A172 (cell line): ENCODE data around the gene DPEP2. TPM values are rescaled to one million over a fixed set of nuclear protein-coding genes. Genes with fewer than 3 reads are reported as not detected.
"Not testable (repeated sequence)": the region's sequence is repeated elsewhere in the genome, so short reads cannot be mapped to it uniquely, and the experiment has no call there.

Source experiments
- DNase-seq: peaks from one replicate; pipeline ENCODE4 v3.0.0-alpha.2; 2015; ENCODE audit warnings: low spot score
- total RNA-seq: library from RNA; depleted of rRNA; stranded (reverse); fragments of >200 nt; shearing (Covaris generic); gene quantifications from 2 replicates; pipeline ENCODE4 v1.2.3, GENCODE V29; 2014

DPEP2 gene
- total RNA-seq, 1 experiment from 2014 or later, result not detected

DNA sequence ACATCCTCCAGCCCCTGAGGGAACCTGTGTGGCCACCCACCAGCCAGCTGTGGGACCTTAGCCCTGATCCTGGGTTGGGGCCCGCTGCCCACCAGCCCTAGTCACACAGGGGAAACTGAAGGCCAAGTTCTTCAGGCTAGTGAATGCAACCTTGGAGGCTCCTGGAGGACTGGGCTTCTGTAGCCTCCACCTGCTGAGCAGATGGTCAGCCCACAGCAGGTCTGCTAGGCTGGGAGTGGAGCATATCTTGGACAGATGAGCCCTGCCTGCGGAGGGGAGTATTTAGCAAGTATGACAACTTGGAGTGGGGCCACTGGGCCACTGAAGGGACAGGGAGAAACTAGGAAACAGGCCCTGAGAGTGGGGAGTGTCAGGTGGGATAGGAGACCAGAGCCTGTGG, 23.1 kb downstream of the DPEP2 start:
- no peak for DNase-seq

DNA sequence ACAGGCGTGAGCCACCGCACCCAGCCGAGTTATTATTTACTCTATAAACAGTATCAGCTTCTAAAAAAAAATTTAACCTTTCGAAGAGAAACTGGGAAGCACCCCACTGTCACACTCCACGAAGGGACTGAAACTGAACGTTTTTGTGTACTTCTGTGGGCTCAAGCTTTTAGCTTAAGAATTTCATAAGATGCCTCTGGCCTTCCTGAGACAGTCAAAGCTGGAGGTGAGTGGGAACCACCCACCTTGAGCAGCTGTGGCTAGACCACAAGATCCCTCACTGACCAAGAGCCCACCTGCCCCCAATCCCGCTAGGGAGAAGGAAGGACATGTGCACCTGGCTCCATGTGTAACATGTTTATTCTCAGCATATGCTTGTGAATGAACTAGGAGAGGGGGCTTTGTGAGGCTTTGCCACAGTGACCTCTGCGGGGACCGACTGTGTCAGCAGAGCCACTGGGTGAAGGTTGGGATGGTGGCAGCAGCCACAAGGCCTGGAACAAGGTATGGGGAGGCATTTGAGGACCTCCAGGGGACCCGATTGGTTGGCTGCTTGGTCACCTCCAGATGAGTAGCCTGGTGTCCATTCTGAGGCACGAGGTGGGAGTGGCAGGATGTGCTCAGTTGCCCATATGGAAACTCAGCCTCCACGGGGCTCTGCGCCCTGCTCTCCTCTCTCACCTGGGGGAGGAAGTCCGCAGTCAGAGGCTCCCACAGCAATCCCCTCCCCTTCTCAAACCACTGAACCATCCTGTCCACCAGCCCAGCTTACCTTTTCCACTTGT, 23.8 kb downstream of the DPEP2 start:
- DNase-seq, result no peak

DNA sequence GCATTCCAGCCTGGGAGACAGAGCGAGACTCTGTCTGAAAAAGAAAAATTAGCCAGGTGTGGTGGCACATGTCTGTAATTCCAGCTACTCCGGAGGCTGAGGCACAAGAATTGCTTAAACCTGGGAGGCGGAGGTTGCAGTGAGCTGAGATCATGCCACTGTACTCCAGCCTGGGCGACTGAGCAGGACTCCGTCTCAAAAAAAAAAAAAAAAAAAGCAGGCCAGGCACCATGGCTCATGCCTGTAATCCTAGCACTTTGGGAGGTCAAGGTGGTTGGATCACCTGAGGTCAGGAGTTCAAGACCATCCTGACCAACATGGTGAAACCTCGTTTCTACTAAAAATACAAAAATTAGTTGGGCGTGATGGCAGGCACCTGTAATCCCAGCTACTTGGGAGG, 27.0 kb downstream of the DPEP2 start:
- DNase-seq, result not testable (repeated sequence)

DNA sequence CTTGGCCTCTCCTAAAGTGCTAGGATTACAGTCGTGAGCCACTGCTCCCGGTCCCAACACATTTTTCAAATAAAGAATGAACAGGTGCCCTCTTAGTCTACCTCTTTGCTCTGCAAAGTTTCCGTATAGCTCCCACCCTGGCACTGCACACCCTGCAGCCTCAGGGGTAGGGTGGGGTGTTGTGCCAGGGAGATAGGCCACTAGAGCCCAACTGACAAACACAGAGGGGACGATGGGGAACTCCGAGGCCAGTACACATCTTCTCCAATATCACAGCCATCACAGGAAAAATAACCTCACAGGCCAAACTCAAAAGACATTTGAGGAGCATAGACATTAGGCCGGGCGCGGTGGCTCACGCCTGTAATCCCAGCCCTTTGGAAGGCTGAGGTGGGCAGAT, 28.2 kb downstream of the DPEP2 start:
- DNase-seq, result no peak

DNA sequence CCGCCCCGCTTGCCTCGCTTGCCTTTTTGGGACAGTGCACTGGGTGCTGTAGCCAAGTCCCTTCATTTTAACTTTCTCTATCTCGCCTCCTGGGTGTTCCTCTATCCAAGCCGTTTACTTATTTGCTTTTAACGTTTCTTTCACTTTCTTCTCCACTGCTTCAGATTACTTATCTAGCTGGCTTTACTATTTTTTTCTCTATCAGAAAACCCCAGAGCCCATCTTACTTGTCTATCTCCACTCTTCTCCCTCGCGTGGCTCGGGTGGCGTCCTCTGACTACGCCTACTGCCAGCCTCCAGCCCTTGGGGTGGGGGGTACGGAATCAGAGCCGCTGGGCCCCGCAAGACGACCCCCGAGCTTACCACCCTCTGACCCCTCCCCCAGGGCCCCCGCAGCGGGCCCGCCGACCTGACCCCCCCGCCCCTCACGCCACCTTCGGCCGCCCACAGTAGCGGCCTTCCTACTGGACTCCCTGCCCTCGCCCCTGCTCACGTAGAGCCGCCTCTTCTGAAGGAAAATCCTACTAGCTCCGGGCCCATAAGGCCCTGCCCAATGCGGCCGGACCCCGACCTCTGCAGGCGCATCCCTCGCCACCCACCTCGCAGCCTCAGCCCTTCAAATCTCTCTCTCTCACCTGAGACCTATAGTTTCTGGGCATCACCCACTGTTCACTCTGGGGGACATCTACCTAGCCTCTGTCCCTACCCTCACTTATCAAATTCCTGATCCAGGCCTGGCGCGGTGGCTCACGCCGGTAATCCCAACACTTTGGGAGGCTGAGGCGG, 29.8 kb downstream of the DPEP2 start:
- no peak for DNase-seq

DNA sequence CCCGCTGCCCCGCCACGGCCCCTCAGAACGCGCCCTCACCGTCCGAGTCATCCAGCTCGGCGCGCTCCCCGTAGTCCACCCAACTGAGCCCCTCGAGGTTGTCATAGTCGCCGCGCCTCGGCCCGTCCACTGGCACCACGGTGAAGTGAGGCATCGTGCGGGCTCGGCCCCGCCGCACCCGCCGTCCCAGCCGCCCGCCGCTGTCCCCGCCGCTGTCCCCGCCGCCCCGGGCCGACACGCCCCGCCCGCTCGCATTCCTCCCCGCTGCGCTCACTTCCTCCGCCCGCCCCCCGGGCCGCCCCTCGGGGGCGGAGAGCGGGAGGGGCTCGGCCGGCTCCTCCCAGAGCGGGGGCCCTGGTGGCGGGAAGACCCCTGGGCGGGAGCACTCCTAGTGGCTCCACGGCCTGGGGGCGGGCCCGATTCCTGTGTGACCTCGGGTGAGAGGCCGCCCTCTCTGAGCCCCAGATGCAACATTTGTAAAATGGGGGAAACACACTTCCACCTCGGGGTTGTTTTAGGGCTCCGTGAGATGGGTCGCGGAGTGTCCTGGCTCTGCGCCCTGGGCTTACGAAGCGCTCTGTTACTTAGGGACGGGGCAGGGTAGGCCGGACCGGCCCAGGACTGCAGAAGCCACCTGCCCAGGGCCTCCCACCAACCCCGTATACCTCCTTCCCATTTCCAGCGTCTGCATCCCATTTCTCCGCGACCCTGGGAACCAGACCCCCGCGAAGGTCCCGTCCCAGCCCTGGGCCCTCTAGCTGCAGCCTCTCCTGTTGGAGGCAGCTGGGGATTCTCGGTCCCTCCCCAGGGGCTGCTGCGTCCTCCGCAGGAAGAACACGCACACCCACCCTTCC, 30.7 kb downstream of the DPEP2 start, which contains the start of gene SLC12A4:
Gene SLC12A4, minus strand, starts transcription at position 238 of the 854 bp plus-strand sequence. Its CDS starts 84 bp downstream, at position 154.
- DNase-seq, result peak; percentile 41

DNA sequence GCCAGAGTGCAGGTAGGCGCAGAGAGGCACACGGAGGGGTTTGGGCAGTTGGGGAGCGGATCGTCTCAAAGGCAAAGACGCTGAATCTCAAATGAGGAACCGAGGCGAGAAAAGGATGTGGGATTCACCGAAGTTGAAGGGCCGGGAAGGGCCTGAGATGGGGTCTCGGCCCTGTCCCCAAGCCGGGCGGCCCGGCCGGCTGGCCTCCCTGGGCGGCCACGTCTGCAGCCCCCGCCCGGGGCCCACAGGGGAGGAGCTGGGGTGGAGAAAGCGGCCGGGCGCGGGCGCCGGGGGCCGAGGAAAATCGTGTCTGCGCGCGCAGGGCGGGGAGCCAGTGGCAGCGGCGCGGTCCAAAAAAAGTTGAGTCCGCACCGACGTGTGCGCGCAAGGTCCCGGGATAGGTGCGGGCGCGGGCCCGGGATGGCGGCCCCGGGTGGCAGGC, 31.3 kb downstream of the DPEP2 start:
- no peak for DNase-seq

DNA sequence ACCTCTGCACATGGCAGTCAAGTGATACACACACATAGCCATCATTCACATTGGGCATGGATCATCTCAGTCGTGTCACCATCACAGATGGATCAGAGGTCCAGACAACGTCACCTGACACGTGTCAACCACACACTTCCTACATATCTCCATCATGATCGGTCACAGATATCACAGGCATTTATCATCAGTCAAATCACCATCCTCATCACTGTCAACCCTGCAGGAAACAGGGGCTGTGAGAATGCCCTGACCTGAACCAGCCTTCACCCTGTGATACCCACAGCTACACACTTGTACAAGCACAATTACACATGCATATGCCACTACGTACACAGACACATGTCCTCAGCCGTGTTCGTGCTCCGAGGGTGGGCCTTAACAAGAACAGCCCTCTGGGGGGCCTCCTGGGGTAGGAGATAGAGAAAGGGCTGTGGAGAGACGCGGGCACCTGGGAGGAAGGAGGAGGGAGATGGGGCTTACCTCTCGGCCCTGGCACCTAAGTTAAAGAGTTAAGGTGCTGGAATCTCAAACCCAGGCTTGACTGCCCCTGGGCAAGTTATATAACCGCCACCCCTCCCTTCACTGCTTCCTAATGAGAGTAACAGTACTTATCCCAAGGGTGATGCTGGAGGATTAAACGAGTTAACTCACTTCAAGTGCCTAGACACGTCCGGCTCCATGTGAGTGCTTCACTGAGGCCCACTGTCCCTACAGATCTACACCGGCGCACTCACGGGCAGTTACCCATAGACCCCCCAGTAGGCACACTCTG, 31.9 kb downstream of the DPEP2 start:
- DNase-seq, result no peak

DNA sequence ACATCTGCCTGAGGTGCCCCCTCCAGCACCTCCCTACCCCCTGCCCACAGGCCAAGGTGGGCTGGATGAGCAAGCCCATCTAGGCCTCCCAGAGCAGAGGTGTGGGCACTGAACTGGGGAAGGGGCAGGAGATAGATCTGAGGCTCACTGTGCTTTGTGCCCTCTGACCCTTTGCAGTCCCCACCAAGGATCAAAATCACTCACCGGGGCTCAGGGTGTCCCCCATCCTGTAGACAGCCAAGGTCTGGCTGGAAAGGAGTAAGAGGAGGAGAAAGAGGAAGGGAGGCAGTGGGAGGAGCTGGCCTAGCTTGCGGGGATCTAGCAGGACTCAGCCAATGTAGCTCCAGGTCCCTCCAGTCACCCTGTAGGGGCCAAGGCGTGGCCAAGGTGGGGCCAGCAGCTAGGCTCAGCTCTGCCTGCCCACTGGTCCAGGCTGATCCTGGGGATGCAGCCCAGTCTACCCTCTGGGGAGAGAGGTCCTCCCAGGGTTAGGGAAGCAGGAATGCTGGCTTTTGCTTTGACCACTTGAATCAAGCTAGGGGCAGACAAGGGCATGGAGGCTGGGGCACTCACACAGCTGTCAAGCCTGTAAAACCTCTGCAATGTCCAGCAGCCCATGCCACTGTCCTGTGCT, 32.6 kb downstream of the DPEP2 start:
- DNase-seq, result peak; percentile 62

DNA sequence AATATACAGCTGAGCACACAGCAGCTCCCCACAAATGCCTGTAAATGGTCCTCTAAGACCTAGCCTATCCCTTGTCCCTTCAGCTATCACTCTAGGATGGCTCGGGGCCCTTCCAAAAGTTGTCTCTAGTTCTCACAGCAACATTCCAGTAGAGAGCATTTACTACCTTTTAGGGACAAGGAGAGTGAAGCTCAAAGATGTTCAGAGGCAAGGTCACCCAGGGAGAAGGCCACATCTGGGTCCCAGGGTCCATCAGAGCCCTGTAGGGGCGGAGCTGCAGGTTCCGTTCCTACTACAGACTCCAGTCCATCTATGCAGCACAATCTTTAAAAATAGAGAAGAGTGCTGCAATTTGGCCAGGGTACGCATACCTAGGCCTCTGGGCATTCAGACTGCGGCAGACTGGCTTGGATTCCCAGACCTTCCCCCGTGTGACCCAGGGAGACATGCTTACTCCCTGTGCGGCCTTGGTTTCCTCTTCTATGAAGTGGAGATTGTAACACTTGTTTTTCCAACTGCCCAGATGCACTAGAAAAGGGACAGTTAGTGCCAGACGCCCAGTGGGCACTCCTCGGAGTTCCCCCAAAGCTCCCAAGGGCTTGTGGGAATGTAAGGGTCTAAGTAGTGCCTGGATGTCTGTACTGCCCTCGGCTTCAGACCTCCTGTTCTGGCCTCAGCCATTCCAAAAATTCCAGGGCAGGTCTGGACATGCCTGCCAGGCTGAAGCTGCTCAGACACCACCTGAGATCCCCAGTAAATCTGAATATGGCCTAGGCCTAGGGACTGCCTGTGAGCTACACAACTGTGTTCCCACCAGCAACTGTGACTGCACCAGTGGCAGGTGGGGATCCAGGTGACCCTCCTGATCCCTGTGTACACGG, 33.4 kb downstream of the DPEP2 start:
- DNase-seq, result no peak

DNA sequence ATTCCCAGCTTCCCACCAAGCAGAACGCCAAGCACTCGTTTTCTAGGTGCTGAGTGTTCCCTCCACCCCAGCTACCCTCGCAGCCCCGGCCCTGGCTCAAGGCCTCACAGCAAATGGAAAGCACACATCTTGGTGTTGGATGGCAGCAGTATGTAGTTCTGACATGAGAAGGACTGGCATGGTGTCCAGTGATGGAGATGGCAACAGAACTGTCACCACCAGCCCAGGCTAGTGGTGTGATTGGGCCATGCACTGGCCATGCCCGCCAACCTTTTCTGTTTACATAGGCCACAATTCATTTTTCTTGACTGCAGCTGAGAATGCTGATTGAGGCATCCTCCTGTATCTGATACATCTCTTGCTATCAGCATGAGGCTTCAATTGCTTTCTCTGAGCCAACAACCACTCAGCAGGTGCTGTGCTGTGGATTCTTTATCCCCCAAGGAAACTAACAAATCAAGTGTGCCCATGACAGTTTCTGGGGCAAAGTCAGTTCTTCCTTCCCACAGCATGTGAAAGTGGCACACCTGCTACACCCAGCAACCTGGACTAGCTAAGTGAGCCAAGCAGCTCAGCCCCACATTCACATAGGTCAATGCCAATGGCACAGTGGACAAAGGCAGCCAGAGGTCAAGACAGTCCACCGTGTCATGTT, 34.7 kb downstream of the DPEP2 start:
- no peak for DNase-seq

DNA sequence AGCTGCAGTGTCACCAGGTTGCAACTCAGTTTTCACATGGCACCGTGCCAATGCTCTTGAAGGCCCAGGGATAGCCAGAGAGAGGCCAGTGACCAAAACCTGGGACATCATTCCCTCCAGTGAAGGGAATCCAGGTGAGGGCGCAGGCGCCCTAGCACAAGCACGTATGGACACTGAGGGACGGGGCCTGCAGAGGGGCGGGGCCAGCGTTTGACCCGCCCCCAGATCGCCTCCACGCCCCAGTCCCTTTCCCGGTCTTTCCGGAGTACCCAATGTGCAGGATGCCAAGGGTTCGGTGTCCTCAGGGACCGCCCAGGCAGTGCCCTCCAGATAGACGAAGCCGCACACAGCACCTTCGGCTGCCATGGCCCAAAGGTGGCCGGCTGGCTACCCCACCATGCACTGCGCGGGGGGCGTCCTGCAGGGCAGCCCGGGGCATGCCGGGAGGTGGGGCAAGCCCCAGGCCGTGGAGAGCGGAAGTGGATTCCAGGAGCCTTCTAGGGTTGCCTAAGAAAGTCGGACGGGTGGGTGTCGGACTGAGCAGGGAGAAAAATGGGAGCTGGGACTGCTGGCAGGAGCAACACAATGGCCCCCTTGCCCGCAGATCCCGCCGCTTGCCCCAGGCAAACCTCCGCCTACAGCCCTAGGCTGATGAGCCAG, 35.5 kb downstream of the DPEP2 start:
- no peak for DNase-seq

DNA sequence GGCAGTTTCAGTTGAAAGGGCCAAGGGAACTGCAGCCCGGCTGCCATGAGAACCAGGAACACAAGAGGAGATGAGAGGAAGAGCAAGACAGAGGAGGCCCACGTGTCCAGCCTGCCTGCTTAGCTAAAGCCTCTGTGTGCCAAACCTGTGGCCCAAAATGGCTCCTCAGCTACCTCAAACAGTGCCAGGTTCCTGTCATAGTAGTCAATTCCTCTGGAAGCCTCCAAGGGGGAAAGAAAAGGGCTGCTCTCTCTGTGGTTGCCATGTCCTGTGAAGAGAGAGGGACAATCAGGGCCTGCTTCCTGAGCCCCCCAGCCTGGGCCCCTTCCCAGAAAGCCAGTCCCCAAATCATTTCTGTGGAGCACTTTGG, 36.0 kb downstream of the DPEP2 start:
- DNase-seq, result no peak

DNA sequence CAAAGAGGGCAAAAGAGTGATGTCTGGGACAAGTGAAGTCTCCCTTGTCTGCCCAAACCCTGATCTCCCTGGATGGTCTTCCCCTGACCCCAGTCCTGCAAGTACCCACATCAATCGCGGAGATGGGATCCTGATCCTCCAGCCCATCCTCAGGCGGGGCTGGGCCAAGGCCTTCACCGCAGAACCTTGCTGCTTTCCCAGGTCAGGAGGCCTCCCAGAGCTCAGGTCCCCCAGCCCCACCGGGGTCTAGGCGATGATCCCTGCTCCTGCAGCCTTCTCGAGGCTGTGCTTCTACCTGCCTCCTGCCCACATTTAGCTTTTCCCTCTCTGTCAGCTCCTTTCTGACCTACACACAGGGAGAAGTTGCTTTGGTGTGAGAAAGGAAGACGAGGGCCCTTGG, 37.1 kb downstream of the DPEP2 start:
- no peak for DNase-seq

DNA sequence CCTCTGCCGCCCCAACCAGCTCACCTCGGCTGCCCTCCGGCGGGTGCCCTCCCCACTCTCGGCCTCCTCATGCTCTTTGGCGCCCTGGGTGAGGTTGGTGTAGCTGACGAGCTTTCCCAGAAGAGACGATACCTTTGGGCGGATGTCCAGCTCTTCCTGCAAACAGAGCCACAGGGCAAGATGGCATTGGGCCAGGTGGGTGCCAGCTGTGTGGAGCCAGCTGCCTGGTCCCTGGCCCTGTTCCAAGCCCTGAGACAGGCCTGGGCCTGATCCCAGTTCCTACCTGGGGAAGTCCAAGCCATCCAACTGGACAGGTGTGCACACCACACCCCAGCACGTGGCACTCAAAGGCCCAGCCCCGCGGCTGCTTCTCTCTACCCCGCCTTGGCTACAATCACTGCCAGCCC, 37.7 kb downstream of the DPEP2 start:
- DNase-seq, result no peak

DNA sequence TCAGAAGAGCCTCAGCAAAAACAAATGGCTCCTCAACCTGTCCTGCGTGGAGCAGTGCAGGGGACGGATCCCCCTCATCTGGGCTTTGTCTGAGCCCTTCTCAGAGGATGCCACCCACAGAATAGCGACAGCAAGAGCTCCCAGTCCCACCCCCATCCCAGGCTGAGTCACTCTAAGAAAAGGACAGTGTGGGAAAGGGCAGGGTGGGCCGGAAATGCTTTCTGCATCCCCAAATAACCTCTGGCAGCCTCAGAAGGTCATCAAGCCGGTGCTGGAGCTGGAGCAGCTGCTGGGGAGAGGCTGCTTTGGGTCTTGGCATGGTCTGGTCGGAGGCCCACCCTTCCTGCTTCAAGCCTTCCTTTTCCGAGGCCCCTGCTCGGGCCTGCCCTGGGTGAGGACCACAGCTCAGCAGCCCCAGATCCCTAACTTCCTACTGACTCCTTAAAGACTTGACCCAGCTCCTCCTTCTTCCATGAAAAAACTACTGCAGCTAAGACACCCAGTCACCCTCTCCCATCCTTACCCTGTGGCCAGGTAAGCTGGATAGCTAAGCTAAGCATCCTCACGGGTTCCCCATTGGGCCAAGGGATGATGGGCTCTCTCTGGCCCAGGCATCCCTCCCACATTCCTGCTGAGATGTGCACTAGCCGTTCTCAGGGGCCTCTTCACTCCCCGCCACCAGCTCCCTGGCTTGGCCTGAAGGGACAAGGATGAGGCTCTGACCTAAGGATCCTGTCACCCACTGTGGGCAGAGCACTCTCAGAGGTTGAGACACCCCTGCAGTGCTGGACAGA, 39.6 kb downstream of the DPEP2 start:
- DNase-seq, result peak; percentile 89

DNA sequence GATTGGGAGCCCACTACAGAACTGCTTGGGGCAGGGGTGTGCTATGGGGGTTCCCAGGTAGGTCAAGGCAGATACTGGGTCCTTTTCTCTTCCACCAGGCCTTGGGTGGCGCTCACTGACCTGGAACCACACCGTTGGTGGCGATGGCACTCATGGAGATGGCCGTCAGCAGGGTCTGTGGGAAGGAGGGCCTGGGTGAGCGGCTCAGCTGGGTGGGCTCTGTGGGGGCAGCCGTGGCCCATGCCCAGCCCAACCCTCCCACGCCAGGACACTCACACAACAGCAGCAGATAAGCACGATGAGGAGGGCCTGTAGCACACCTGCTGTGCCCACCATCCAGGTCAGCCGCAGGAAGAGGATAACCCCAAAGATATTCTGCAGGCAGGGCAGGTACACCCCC, 41.7 kb downstream of the DPEP2 start:
- no peak for DNase-seq
